K562 (cell line): ENCODE results near the gene RPL10A. TPM values are rescaled to one million over a fixed set of nuclear protein-coding genes. Genes with fewer than 3 reads are reported as not detected.

ENCODE experiments used
- CBX2 ChIP-seq: fragments of 200-600 bp; sonication (generic); IDR thresholded peaks from one replicate; pipeline ENCODE4 v1.6.1; 2012; ENCODE audit warnings: mild to moderate bottlenecking, low read length, inconsistent platforms; ENCODE audit not compliant: insufficient read depth, poor library complexity, severe bottlenecking
- ESRRB ChIP-seq: fragments of 250-450 bp; sonication (Bioruptor Pico); IDR thresholded peaks from 2 replicates; pipeline ENCODE4 v1.5.0; 2020; ENCODE audit warnings: mild to moderate bottlenecking, moderate library complexity, borderline replicate concordance
- FOXK1 ChIP-seq: sonication (generic); formaldehyde crosslinking; IDR thresholded peaks from 2 replicates; pipeline ENCODE4 v1.8.0; 2022; ENCODE audit warnings: missing genetic modification reagents, mild to moderate bottlenecking, borderline replicate concordance
- FOXP1 ChIP-seq: sonication (generic); formaldehyde crosslinking; IDR thresholded peaks from 2 replicates; pipeline ENCODE4 v1.8.0; 2022; ENCODE audit warnings: mild to moderate bottlenecking, missing genetic modification reagents
- HMG20A ChIP-seq: fragments of 450-650 bp; formaldehyde crosslinking; conservative IDR thresholded peaks from 2 replicates; pipeline ENCODE4 v1.4.0; 2020; ENCODE audit warnings: mild to moderate bottlenecking, mixed read lengths
- KDM5B ChIP-seq: fragments of 200-600 bp; sonication (generic); IDR thresholded peaks from 2 replicates; pipeline ENCODE4 v1.6.1; 2012; ENCODE audit warnings: low read depth, mild to moderate bottlenecking, moderate library complexity, low read length, control low read depth, inconsistent platforms; ENCODE audit not compliant: insufficient replicate concordance
- KLF1 ChIP-seq: fragments of 450-650 bp; IDR thresholded peaks from 2 replicates; pipeline ENCODE4 v1.6.1; 2016; ENCODE audit warnings: missing genetic modification characterization, missing compliant biosample characterization
- KLF13 ChIP-seq: fragments of 450-650 bp; IDR thresholded peaks from 2 replicates; pipeline ENCODE4 v1.6.1; 2016; ENCODE audit warnings: missing genetic modification characterization, low read depth, mild to moderate bottlenecking, missing compliant biosample characterization, moderate library complexity, borderline replicate concordance
- MAZ ChIP-seq, 2 experiments: fragments of 450-650 bp in 1 of 2; sonication (generic) in 1 of 2; formaldehyde crosslinking; IDR thresholded peaks in 1 of 2; conservative IDR thresholded peaks in 1 of 2; 2 replicates each; pipeline versions ENCODE4 v1.4.0 to v1.5.0; 2020; ENCODE audit warnings: mild to moderate bottlenecking in 1 of 2, missing genetic modification reagents in 1 of 2
- NFIC ChIP-seq: fragments of 450-650 bp; IDR thresholded peaks from 2 replicates; pipeline ENCODE4 v1.6.1; 2017; ENCODE audit warnings: mild to moderate bottlenecking, inconsistent platforms
- PCBP1 ChIP-seq: fragments of 200-400 bp; formaldehyde crosslinking; IDR thresholded peaks from 2 replicates; pipeline ENCODE4 v1.6.1; 2018; ENCODE audit warnings: mild to moderate bottlenecking, low read depth, low read length; ENCODE audit not compliant: poor library complexity, severe bottlenecking
- POLR2A ChIP-seq: fragments of 450-650 bp; conservative IDR thresholded peaks from 2 replicates; pipeline ENCODE4 v1.6.1; 2016
- POLR2B ChIP-seq: fragments of 450-650 bp; IDR thresholded peaks from 2 replicates; pipeline ENCODE4 v1.6.1; 2018; ENCODE audit warnings: low read depth; ENCODE audit not compliant: partially characterized antibody
- RBBP5 ChIP-seq: fragments of 200-600 bp; sonication (generic); IDR thresholded peaks from 2 replicates; pipeline ENCODE4 v1.6.1; 2012; ENCODE audit warnings: borderline replicate concordance, mild to moderate bottlenecking, low read length, control low read depth, inconsistent platforms; ENCODE audit not compliant: insufficient read depth, poor library complexity, severe bottlenecking
- SIN3B ChIP-seq: fragments of 450-650 bp; IDR thresholded peaks from 2 replicates; pipeline ENCODE4 v1.6.1; 2017; ENCODE audit warnings: low read depth, mild to moderate bottlenecking, moderate library complexity
- SMC3 ChIP-seq: conservative IDR thresholded peaks from 2 replicates; pipeline ENCODE4 v1.6.1; 2011; ENCODE audit warnings: low read depth, low read length, improper control_type of control experiment; ENCODE audit not compliant: insufficient read depth
- SRF ChIP-seq, 2 experiments: fragments of 250-450, 450-650 bp in 1 of 2; sonication (Bioruptor Pico) in 1 of 2; sonication (generic) in 1 of 2; formaldehyde crosslinking; IDR thresholded peaks; 2 replicates each; pipeline versions ENCODE4 v1.5.0 to v1.5.1; 2020 to 2022; ENCODE audit warnings: mild to moderate bottlenecking in 1 of 2, missing genetic modification reagents in 1 of 2
- TBP ChIP-seq: optimal IDR thresholded peaks from 2 replicates; pipeline ENCODE3; 2011; ENCODE audit warnings: low read depth, low read length, improper control_type of control experiment
- YBX1 ChIP-seq: fragments of 450-650 bp; IDR thresholded peaks from 2 replicates; pipeline ENCODE4 v1.7.1; 2016; ENCODE audit warnings: mild to moderate bottlenecking
- ZBTB9 ChIP-seq: fragments of 450-650 bp; formaldehyde crosslinking; IDR thresholded peaks from 2 replicates; pipeline ENCODE4 v1.4.0; 2020; ENCODE audit warnings: mild to moderate bottlenecking, moderate library complexity
- ZEB2 ChIP-seq: fragments of 450-650 bp; IDR thresholded peaks from 2 replicates; pipeline ENCODE4 v1.6.1; 2016
- polyA plus RNA-seq, 8 experiments: library from polyadenylated mRNA; depleted of rRNA in 4 of 8; stranded (reverse) in 5 of 8; unstranded in 3 of 8; fragments of >200 nt; fragmentation: Nextera tagmentation in 2 of 8; fragmentation: Illumina TruSeq in 1 of 8; extraction: Ambion mirVana in 2 of 8; extraction: Trizol in 1 of 8; gene quantifications; 2 replicates each; pipeline versions ENCODE4 v1.2.1 to v1.2.3, GENCODE V29; 2011 to 2014; ENCODE audit warnings: inconsistent platforms in 1 of 8, missing spikeins in 1 of 8
- total RNA-seq, 7 experiments: library from RNA; depleted of rRNA in 6 of 7; stranded (reverse); fragments of >200 nt in 6 of 7; fragmentation: Illumina TruSeq in 2 of 7; extraction: Trizol in 2 of 7; gene quantifications; 2 replicates each; pipeline versions ENCODE4 v1.2.1 to v1.2.3, GENCODE V29; 2011 to 2021; ENCODE audit warnings: low replicate concordance in 1 of 7
- TF ChIP-seq, protein P1 (sequence below): sonication (generic); formaldehyde crosslinking; IDR thresholded peaks from 2 replicates; pipeline ENCODE4 v1.8.0; 2022; ENCODE audit warnings: missing genetic modification reagents, mild to moderate bottlenecking, moderate library complexity, borderline replicate concordance

The RPL10A gene
- total and polyA plus RNA-seq, 9 of the 15 experiments (the other 6 are each of a cell fraction or from before 2014, with no cell fraction given): 1,589 to 3,237 (median 2,116) TPM

- peak; percentile 88 to 94 for TF ChIP-seq MAZ (CRISPR knock-in tag; conservative IDR thresholded peaks at IDR 0.05 in 1 of 2, IDR thresholded peaks at IDR 0.05 in 1 of 2)
- peak; percentile 73 for TF ChIP-seq KLF1
- TF ChIP-seq, protein P1, sequence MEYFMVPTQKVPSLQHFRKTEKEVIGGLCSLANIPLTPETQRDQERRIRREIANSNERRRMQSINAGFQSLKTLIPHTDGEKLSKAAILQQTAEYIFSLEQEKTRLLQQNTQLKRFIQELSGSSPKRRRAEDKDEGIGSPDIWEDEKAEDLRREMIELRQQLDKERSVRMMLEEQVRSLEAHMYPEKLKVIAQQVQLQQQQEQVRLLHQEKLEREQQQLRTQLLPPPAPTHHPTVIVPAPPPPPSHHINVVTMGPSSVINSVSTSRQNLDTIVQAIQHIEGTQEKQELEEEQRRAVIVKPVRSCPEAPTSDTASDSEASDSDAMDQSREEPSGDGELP (CRISPR knock-in tag): peak; percentile 91
- no peak for TF ChIP-seq HMG20A (CRISPR knock-in tag)
- TF ChIP-seq KDM5B: peak; percentile 47
- no peak for TF ChIP-seq FOXK1 (CRISPR knock-in tag)
- peak; percentile 68; the same call in 1 of the 2 replicates for TF ChIP-seq SIN3B
- TF ChIP-seq KLF13: 0 out of 2 replicates have a peak, but pooled peaks have one; percentile 59
- TF ChIP-seq YBX1: no peak
- no peak for TF ChIP-seq CBX2
- peak; percentile 39 for TF ChIP-seq ZBTB9
- peak; percentile 57; the same call in 1 of the 2 replicates for TF ChIP-seq FOXP1
- TF ChIP-seq NFIC: peak; percentile 91
- TF ChIP-seq ESRRB: no peak
- TF ChIP-seq TBP: peak; percentile 53
- TF ChIP-seq POLR2A: peak; percentile 92
- no peak for TF ChIP-seq PCBP1
- peak; percentile 41 for TF ChIP-seq POLR2B
- TF ChIP-seq RBBP5: peak; percentile 82
- TF ChIP-seq SRF (CRISPR knock-in tag; IDR thresholded peaks at IDR 0.05): peak in 1 of 2 experiments; percentile 48; a peak in 1 of 4 replicates
- TF ChIP-seq SMC3: no peak
- no peak for TF ChIP-seq ZEB2
Measured at GRCh38 chr6:35452183-35453090, 15.8 kb upstream of the RPL10A start, which contains the start of gene FANCE (continued).
